Fibroblast of villous mesenchyme (primary cell): ENCODE measurements around the gene SF3A2. TPM values are rescaled to one million over a fixed set of nuclear protein-coding genes. Genes with fewer than 3 reads are reported as not detected.
"Not testable (repeated sequence)": the region's sequence is repeated elsewhere in the genome, so short reads cannot be mapped to it uniquely, and the experiment has no call there.

Experiments
- DNase-seq: peaks from one replicate; pipeline ENCODE4 v3.0.0-alpha.2; 2010; ENCODE audit warnings: low read depth
- H3K4me3 ChIP-seq: 2 replicates; pipeline ENCODE4 v1.5.1; 2011; ENCODE audit warnings: low read depth, mild to moderate bottlenecking, low read length
- total RNA-seq: library from RNA; depleted of rRNA; stranded (reverse); fragments of >200 nt; gene quantifications from 2 replicates; pipeline ENCODE4 v1.2.3, GENCODE V29; 2012
- TF ChIP-seq, protein P1 (sequence below): IDR thresholded peaks from 2 replicates; pipeline ENCODE4 v1.5.1; 2012; ENCODE audit warnings: low read depth, mild to moderate bottlenecking, low read length; ENCODE audit not compliant: insufficient read depth

Gene SF3A2
- total RNA-seq, 1 donor: 24.6 TPM

GRCh38 chr19:2199215-2199614, 37.4 kb upstream of the SF3A2 start:
- TF ChIP-seq, protein P1, sequence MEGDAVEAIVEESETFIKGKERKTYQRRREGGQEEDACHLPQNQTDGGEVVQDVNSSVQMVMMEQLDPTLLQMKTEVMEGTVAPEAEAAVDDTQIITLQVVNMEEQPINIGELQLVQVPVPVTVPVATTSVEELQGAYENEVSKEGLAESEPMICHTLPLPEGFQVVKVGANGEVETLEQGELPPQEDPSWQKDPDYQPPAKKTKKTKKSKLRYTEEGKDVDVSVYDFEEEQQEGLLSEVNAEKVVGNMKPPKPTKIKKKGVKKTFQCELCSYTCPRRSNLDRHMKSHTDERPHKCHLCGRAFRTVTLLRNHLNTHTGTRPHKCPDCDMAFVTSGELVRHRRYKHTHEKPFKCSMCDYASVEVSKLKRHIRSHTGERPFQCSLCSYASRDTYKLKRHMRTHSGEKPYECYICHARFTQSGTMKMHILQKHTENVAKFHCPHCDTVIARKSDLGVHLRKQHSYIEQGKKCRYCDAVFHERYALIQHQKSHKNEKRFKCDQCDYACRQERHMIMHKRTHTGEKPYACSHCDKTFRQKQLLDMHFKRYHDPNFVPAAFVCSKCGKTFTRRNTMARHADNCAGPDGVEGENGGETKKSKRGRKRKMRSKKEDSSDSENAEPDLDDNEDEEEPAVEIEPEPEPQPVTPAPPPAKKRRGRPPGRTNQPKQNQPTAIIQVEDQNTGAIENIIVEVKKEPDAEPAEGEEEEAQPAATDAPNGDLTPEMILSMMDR: peak; percentile 34
- DNase-seq: no peak

DNA sequence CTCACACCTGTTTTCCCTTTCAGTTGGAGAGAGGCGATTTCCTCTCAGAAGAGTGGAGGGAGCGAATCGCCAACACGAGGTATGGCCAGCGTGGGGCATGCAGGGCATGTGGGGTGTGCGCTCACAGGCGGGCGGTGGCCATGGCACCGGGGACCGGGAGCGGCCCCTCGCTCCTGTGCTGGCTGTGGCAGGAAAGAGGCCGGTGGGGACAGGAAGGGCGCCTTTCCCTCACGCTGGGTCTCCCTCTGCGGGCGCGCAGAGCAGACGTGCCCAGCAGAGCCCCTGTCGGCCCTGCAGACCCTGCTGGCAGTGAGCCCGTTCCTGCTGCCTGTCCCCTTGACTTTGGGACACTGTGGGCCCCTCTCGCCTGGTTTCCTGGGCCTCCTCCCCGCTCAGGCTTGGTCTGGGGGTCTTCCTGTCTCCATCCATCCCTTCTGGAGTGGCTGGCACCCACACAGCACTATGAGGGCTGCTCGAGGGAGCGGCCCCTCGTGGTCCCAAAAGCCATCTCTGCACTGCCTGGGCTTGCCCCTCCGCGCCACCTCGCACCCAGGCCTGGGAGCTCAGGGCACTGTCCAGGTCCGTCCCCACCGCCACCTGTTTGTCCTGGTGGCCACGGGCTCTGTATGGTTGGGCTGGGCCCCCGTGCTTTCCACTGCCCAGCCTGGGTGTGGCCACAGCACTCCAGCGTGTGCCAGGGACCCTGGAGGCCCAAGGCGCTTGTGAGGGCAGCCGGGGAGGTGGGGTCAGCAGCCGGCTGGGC, 36.6 kb upstream of the SF3A2 start:
- no peak for DNase-seq
- TF ChIP-seq, protein P1: no peak

More at GRCh38 chr19:2199215-2199614, 37.4 kb upstream of the SF3A2 start:
- no peak overlapping the region for H3K4me3 ChIP-seq

DNA sequence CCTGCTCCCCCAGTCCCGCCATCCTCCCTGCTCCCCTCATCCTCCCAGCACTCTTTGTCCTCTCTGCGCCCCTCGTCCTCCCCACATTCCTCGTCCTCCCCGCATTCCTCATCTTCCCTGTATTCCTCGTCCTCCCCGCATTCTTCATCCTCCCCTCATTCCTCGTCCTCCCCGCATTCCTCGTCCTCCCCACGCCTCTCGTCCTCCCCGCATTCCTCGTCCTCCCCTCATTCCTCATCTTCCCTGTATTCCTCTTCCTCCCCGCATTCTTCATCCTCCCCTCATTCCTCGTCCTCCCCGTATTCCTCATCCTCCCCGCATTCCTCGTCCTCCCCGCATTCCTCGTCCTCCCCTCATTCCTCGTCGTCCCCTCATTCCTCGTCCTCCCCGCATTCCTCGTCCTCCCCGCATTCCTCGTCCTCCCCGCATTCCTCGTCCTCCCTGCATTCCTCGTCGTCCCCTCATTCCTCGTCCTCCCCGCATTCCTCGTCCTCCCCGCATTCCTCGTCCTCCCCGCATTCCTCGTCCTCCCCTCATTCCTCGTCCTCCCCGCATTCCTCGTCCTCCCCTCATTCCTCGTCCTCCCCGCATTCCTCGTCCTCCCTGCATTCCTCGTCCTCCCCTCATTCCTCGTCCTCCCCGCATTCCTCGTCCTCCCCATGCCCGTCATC, 35.9 kb upstream of the SF3A2 start:
- H3K4me3 ChIP-seq, DNase-seq: not testable (repeated sequence)

More for the DNA sequence above, 36.6 kb upstream of the SF3A2 start:
- H3K4me3 ChIP-seq: no peak overlapping the region

DNA sequence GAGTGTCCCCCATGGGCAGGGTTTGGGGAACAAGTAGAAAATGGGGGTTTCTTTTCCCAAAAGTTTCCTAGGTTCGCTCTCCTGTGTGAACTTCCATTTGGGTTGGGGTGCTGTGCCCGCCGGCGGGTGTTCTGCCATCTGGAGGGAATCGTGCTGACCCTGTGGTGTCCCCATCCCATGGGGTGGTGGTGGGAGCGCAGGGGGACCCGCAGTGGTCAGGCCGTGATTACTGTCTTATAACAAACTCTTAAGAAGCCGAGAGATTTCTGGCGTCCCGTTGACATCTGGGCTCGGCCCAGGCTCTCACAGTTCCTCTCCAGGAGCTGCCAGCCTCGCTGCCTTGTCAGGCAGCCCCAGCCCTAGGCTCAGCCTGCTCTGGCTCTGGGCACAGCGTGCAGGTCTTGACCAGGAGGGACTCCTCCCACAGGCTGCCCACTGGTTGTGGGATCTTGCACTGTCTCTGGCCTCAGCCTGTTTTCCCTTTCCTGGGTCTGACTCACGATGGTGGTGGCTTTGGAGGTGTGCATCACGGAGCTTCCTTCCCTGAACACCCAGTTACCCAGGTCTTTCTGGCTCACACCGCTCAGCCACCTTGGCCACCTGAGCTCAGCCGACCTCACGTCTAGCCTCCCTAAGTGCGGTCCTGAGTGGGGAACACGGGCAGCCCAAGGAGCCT, 35.0 kb upstream of the SF3A2 start:
- no peak for DNase-seq
- TF ChIP-seq, protein P1: no peak
- no peak overlapping the region for H3K4me3 ChIP-seq

- no peak for DNase-seq
- TF ChIP-seq, protein P1: no peak
These were observed 34.3 kb upstream of the SF3A2 start for GRCh38 chr19:2202366-2202765.

GRCh38 chr19:2207008-2207407, 29.6 kb upstream of the SF3A2 start:
- no peak overlapping the region for H3K4me3 ChIP-seq
- no peak for DNase-seq

More at GRCh38 chr19:2202366-2202765, 34.3 kb upstream of the SF3A2 start:
- no peak overlapping the region for H3K4me3 ChIP-seq

More at GRCh38 chr19:2207008-2207407, 29.6 kb upstream of the SF3A2 start:
- TF ChIP-seq, protein P1: no peak
